KBM-7 (cell line): Measurements from ENCODE around the gene MYO1H.

Experiments used
- DNase-seq: peaks from one replicate; pipeline ENCODE4 v3.0.0-alpha.2; 2015
- in situ Hi-C: fragments of 300-500 bp; cut with MboI; formaldehyde crosslinking; loops from 2 replicates; pipeline ENCODE4 v1.14.3; 2020; ENCODE audit warnings: low sequenced_read_pairs, low pct_unique_long_range_greater_than_20kb, mixed read lengths

Gene MYO1H

GRCh38 chr12:109482894-109483293 lies 135.2 kb downstream of the MYO1H start:
- DNase-seq = no peak
- in situ Hi-C loops = no loop called here

- in situ Hi-C loops = no loop called here
- no peak for DNase-seq
These were observed 135.6 kb downstream of the MYO1H start for GRCh38 chr12:109483346-109483745.

GRCh38 chr12:109485201-109485600 lies 137.5 kb downstream of the MYO1H start:
- in situ Hi-C loops = no loop called here

DNA sequence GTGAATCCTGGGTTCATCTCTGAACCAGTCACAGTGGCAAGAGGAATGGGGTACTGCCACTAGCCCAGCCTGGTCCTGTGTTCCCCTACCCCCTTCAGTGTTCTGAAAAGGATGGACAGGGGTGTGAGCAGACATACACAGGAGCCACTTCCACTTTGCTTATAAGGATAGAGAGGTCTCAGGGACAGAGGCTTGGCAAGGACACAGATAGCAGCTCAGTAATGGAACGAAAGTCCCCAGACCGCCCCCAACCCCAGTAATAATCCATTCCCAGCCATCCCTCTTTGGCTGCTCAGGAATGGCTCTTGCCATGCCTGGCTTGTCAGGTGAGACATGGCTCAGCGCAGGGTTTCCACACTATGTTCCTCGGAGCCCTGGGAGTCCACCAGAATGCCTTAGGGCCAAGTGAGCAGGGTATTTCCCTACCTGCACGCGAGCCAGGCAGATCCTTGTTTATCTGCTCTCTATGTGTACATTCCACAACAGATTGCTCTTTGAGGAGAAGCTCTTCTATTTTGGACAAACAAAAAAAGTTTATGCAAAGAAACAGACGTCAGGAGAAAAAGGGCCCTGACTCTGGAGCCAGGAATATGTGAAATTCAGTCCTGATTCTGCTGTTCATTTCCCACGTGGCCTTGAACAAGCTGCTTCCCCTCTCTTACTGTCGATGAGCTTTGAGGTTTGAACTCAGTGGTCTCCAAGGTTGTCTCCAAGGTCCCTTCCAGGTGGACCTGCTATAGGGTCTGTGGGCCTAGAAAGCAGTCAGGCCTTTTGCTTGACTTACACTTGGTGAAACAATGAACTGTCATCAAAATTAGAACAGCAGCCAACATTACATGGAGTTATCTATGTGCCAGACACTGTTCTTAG lies 139.7 kb downstream of the MYO1H start:
- in situ Hi-C loops = no loop called here
- no peak for DNase-seq

More at GRCh38 chr12:109485201-109485600, 137.5 kb downstream of the MYO1H start:
- no peak for DNase-seq

GRCh38 chr12:109488051-109488665 lies 140.5 kb downstream of the MYO1H start:
- in situ Hi-C loops = no loop called here

GRCh38 chr12:109489016-109489954 lies 141.6 kb downstream of the MYO1H start:
- DNase-seq = no peak
- in situ Hi-C loops = no loop called here

More at GRCh38 chr12:109488051-109488665, 140.5 kb downstream of the MYO1H start:
- DNase-seq = no peak

GRCh38 chr12:109489955-109490565 lies 142.4 kb downstream of the MYO1H start:
- in situ Hi-C loops = no loop called here
- DNase-seq = no peak

GRCh38 chr12:109491671-109492070 lies 144.0 kb downstream of the MYO1H start:
- in situ Hi-C loops = no loop called here
- no peak for DNase-seq

- in situ Hi-C loops = no loop called here
- no peak for DNase-seq
These were observed 144.7 kb downstream of the MYO1H start for GRCh38 chr12:109492371-109492770.

DNA sequence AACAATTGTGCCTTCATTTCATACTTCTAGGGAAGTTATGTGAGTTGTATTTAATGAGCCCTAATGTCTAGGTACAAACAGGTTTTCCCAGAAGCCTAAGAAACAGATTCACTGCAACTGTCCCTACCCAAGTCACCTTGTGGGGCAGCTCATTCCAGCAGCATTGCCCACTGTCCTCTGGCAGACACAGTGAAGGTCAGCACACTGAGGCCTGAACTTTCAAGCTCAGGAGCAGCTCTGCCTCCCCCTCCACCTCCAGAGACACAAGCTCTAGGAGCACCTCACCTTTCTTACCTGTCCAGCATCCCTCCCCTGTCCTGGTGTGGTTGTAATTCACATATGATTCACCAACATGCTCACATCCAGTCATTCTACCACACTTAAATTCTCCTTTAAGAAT lies 145.4 kb downstream of the MYO1H start:
- in situ Hi-C loops = no loop called here
- no peak for DNase-seq

GRCh38 chr12:109493938-109494337 lies 146.2 kb downstream of the MYO1H start:
- in situ Hi-C loops = no loop called here
- DNase-seq = no peak

- DNase-seq = no peak
- in situ Hi-C loops = no loop called here
These were observed 146.7 kb downstream of the MYO1H start for GRCh38 chr12:109494348-109494881.

- in situ Hi-C loops = no loop called here
- DNase-seq = no peak
These were observed 147.3 kb downstream of the MYO1H start for GRCh38 chr12:109495012-109495411.

DNA sequence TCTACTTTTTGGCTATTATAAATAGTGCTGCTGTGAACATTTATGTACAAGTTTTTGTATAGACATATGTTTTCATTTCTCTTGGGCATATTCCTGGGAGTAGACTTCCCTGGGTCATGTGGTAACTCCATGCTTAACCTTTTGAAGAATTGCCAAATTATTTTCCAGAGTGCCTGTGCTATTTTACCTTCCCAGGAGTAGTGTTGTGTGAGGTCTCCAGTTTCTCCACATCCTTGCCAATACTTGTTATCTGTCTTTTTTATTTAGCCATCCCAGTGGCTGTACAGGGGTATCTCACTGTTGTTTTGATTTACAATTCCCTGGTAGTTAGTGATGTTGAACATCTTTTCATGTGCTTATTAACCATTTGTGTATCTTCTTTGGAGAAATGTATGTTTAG lies 148.6 kb downstream of the MYO1H start:
- in situ Hi-C loops = no loop called here
- DNase-seq = no peak

GRCh38 chr12:109497675-109498074 lies 150.0 kb downstream of the MYO1H start:
- in situ Hi-C loops = no loop called here
- no peak for DNase-seq
